PC-3 (cell line): ENCODE results near the gene STXBP6.

Experiments used
- CTCF ChIP-seq: fragments of 300-600 bp; sonication (generic); conservative IDR thresholded peaks from 2 replicates; pipeline ENCODE4 v1.5.1; 2017; ENCODE audit warnings: antibody characterized with exemption, low read depth, mild to moderate bottlenecking, low read length
- EZH2 ChIP-seq: fragments of 300-600 bp; sonication (generic); IDR thresholded peaks from one replicate; pipeline ENCODE4 v1.6.1; 2017; ENCODE audit warnings: antibody characterized with exemption, mild to moderate bottlenecking, low read length; ENCODE audit not compliant: unreplicated experiment
- EZH2phosphoT487 ChIP-seq: fragments of 300-600 bp; sonication (generic); IDR thresholded peaks from 2 replicates; pipeline ENCODE4 v1.6.1; 2018; ENCODE audit warnings: mild to moderate bottlenecking, antibody characterized with exemption, low read length, borderline replicate concordance

GRCh38 chr14:24861083-24861630 is 188.8 kb downstream of the STXBP6 start:
- TF ChIP-seq CTCF (no peak), EZH2phosphoT487 (no peak), EZH2 (no peak)
